ENCODE results near the gene ARHGAP24.
"Not testable (repeated sequence)": the region's sequence is repeated elsewhere in the genome, so short reads cannot be mapped to it uniquely, and the experiment has no call there.

The ARHGAP24 gene

DNA sequence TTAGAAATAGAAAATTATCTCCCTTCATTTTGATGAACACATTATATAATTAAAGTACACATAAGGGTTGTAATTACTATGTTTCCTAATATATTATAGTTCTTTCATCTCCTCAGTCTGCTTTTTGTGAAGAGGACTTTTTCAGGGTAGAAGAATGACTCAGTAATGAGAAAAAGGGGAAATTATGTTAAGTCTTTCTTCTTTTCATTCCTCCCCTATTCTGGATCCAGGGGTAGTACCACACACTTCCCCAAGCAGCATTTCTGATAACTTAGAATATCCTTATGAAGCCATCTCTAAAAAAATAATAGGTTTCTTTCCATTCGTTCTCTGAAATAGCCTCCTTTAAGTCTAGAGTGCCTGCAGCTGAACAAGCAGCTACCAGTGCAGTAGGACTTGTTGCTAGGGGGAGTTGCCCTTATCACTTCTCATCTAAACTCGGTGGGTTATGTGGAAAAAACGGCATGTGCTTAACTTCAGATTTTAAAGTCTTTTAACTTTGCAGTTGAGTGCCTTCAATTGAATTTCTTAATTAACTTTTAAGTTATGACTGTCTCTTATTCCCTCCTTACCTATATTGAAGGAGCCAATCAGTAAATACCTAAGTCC, 184.8 kb downstream of the ARHGAP24 start:
- Histone ChIP-seq H3K9ac (ENCODE audit: low read length) (no peak overlapping the region), H3K4me1 (ENCODE audit: low read length) (peaks cover 10% of the 10 kb centered on the region), H3K4me2 (ENCODE audit: low read depth, low read length) (peak overlapping the region; percentile 26; the same call in 1 of the 2 replicates), H3K4me3 (ENCODE audit: low read length) (no peak overlapping the region), H4K20me1 (ENCODE audit: insufficient read depth, low read length) (peaks cover 7% of the 10 kb centered on the region; the same call in 1 of the 2 replicates), H3K79me2 (ENCODE audit: low read length) (no peaks in the 10 kb centered on the region), H3K36me3 (replicated peaks; ENCODE audit: insufficient read depth, low read length) (no peaks in the 10 kb centered on the region), H3K27me3 (replicated peaks; ENCODE audit: insufficient read depth, low read length) (peaks cover 45% of the 10 kb centered on the region), H2AFZ (ENCODE audit: low read length) (no peak overlapping the region), H3K9me2 (replicated peaks; ENCODE audit: insufficient read depth, low read length) (no peaks in the 10 kb centered on the region), H3K27ac (ENCODE audit: low read length) (no peak overlapping the region), H3K9me3 (replicated peaks; ENCODE audit: insufficient read depth, low read length) (no peaks in the 10 kb centered on the region), H3F3A (ENCODE audit: insufficient read depth, low read length) (peaks cover 10% of the 10 kb centered on the region; the same call in 1 of the 2 replicates)
- TF ChIP-seq, protein P1, sequence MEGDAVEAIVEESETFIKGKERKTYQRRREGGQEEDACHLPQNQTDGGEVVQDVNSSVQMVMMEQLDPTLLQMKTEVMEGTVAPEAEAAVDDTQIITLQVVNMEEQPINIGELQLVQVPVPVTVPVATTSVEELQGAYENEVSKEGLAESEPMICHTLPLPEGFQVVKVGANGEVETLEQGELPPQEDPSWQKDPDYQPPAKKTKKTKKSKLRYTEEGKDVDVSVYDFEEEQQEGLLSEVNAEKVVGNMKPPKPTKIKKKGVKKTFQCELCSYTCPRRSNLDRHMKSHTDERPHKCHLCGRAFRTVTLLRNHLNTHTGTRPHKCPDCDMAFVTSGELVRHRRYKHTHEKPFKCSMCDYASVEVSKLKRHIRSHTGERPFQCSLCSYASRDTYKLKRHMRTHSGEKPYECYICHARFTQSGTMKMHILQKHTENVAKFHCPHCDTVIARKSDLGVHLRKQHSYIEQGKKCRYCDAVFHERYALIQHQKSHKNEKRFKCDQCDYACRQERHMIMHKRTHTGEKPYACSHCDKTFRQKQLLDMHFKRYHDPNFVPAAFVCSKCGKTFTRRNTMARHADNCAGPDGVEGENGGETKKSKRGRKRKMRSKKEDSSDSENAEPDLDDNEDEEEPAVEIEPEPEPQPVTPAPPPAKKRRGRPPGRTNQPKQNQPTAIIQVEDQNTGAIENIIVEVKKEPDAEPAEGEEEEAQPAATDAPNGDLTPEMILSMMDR (IDR thresholded peaks at IDR 0.05; ENCODE audit: low read length): no peak
- TF ChIP-seq EZH2phosphoT487 (IDR thresholded peaks at IDR 0.05; ENCODE audit: low read length) (no peak), EZH2 (optimal IDR thresholded peaks at IDR 0.05; ENCODE audit: low read depth, low read length) (no peak)
- DNase-seq: no peak

DNA sequence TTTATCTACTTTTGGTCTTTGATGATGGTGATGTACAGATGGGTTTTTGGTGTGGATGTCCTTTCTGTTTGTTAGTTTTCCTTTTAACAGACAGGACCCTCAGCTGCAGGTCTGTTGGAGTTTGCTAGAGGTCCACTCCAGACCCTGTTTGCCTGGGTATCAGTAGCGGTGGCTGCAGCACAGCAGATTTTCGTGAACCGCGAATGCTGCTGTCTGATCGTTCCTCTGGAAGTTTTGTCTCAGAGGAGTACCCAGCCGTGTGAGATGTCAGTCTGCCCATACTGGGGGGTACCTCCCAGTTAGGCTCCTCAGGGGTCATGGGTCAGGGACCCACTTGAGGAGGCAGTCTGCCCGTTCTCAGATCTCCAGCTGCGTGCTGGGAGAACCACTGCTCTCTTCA, 191.7 kb downstream of the ARHGAP24 start:
- H3K4me1 ChIP-seq (ENCODE audit: low read length); H3K9ac ChIP-seq (ENCODE audit: low read length); H3K79me2 ChIP-seq (ENCODE audit: low read length); H4K20me1 ChIP-seq (ENCODE audit: insufficient read depth, low read length); DNase-seq; H3K27ac ChIP-seq (ENCODE audit: low read length); H3K9me2 ChIP-seq (replicated peaks; ENCODE audit: insufficient read depth, low read length); H3K4me3 ChIP-seq (ENCODE audit: low read length); H2AFZ ChIP-seq (ENCODE audit: low read length); H3F3A ChIP-seq (ENCODE audit: insufficient read depth, low read length); H3K36me3 ChIP-seq (replicated peaks; ENCODE audit: insufficient read depth, low read length); H3K9me3 ChIP-seq (replicated peaks; ENCODE audit: insufficient read depth, low read length); H3K4me2 ChIP-seq (ENCODE audit: low read depth, low read length); H3K27me3 ChIP-seq (replicated peaks; ENCODE audit: insufficient read depth, low read length): not testable (repeated sequence)

DNA sequence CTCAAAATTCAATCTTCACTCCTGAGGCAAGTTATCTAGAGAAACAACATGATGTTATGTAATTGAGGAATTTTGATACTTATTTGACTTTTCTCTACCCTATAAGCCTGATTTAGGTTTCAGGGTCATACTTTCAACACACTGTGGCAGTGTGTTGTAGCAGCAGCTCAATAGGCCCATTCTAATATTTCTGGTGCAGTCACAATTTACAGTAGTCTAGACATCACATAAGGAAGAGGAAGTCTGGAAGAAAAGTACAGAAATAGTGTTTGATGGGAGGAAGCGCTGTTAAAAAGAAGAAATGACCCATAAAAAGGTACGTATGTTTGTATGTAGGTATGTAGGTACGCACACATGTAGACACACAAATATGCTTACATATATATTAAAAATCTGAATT, 194.3 kb downstream of the ARHGAP24 start:
- no peak overlapping the region for H3K4me3 ChIP-seq (ENCODE audit: low read length)
- H3K4me2 ChIP-seq (ENCODE audit: low read depth, low read length): no peak overlapping the region
- H3K9me3 ChIP-seq (replicated peaks; ENCODE audit: insufficient read depth, low read length): no peaks in the 10 kb centered on the region
- H3F3A ChIP-seq (ENCODE audit: insufficient read depth, low read length): no peaks in the 10 kb centered on the region
- H3K36me3 ChIP-seq (replicated peaks; ENCODE audit: insufficient read depth, low read length): no peaks in the 10 kb centered on the region
- H4K20me1 ChIP-seq (ENCODE audit: insufficient read depth, low read length): no peaks in the 10 kb centered on the region
- no peak for TF ChIP-seq EZH2 (optimal IDR thresholded peaks at IDR 0.05; ENCODE audit: low read depth, low read length)
- no peak for TF ChIP-seq EZH2phosphoT487 (IDR thresholded peaks at IDR 0.05; ENCODE audit: low read length)
- TF ChIP-seq, protein P1 (IDR thresholded peaks at IDR 0.05; ENCODE audit: low read length): no peak
- no peak for DNase-seq
- no peak overlapping the region for H2AFZ ChIP-seq (ENCODE audit: low read length)
- H3K27me3 ChIP-seq (replicated peaks; ENCODE audit: insufficient read depth, low read length): no peaks in the 10 kb centered on the region
- no peak overlapping the region for H3K27ac ChIP-seq (ENCODE audit: low read length)
- no peaks in the 10 kb centered on the region for H3K9me2 ChIP-seq (replicated peaks; ENCODE audit: insufficient read depth, low read length)
- no peak overlapping the region for H3K9ac ChIP-seq (ENCODE audit: low read length)
- no peaks in the 10 kb centered on the region for H3K4me1 ChIP-seq (ENCODE audit: low read length)
- H3K79me2 ChIP-seq (ENCODE audit: low read length): no peaks in the 10 kb centered on the region

DNA sequence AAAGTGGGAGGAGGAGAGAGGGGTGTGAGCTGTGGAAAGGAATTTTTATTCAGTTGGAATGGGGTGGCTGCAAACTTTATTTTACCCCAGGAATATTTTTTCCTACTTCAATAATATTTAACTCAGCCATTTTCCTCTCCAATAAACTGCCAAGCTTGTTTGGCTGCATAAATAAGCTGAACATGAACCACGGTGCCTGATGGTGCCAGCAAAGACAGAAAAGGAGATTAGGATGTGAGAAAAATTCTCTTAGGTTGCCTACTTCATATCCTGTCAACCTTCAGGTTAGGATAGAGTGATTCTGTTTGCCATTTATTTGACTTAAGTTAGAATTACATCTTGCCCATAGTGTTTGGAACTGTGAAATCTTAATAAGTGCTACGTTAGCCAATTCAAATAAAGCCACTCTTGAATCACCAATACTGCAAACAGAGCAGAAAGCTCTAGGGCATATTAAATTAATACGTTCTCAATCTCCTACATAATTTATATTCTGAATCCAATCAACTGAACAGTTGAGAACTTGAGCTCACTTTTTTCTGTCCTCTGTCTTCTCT, 195.1 kb downstream of the ARHGAP24 start:
- no peak for DNase-seq
- Histone ChIP-seq H3K9me3 (replicated peaks; ENCODE audit: insufficient read depth, low read length) (no peaks in the 10 kb centered on the region), H3K79me2 (ENCODE audit: low read length) (no peaks in the 10 kb centered on the region), H3K4me3 (ENCODE audit: low read length) (no peak overlapping the region), H3K27ac (ENCODE audit: low read length) (no peak overlapping the region), H3K4me2 (ENCODE audit: low read depth, low read length) (no peak overlapping the region), H2AFZ (ENCODE audit: low read length) (no peak overlapping the region), H3K9me2 (replicated peaks; ENCODE audit: insufficient read depth, low read length) (no peaks in the 10 kb centered on the region), H3K36me3 (replicated peaks; ENCODE audit: insufficient read depth, low read length) (no peaks in the 10 kb centered on the region), H3K9ac (ENCODE audit: low read length) (no peak overlapping the region), H3K27me3 (replicated peaks; ENCODE audit: insufficient read depth, low read length) (no peaks in the 10 kb centered on the region), H4K20me1 (ENCODE audit: insufficient read depth, low read length) (no peaks in the 10 kb centered on the region), H3F3A (ENCODE audit: insufficient read depth, low read length) (no peaks in the 10 kb centered on the region), H3K4me1 (ENCODE audit: low read length) (no peaks in the 10 kb centered on the region)
- TF ChIP-seq EZH2 (optimal IDR thresholded peaks at IDR 0.05; ENCODE audit: low read depth, low read length) (no peak), EZH2phosphoT487 (IDR thresholded peaks at IDR 0.05; ENCODE audit: low read length) (no peak)
- TF ChIP-seq, protein P1 (IDR thresholded peaks at IDR 0.05; ENCODE audit: low read length): no peak

Data from MM.1S (cell line).